Astrocyte (in vitro differentiated cells and primary cell): ENCODE data around the gene ASB6. TPM values are rescaled to one million over a fixed set of nuclear protein-coding genes. Genes with fewer than 3 reads are reported as not detected.

Experiments
- DNase-seq: peaks from one replicate; pipeline ENCODE4 v3.0.0-alpha.2; 2010; ENCODE audit warnings: low read depth
- FAIRE-seq: peaks from 2 replicates; lab custom pipeline; 2011; peaks lifted over from hg19 to GRCh38; lab: Jason Lieb, UNC
- H2AFZ ChIP-seq: 2 replicates; pipeline ENCODE4 v1.6.0; 2012; ENCODE audit warnings: low read depth, low read length, inconsistent platforms
- H3K27ac ChIP-seq: 2 replicates; pipeline ENCODE4 v1.5.1; 2011; ENCODE audit warnings: low read depth, low read length, inconsistent platforms
- H3K27me3 ChIP-seq: 2 replicates; pipeline ENCODE4 v1.6.0; 2011; ENCODE audit warnings: low read length, inconsistent platforms; ENCODE audit not compliant: insufficient read depth
- H3K36me3 ChIP-seq: 2 replicates; pipeline ENCODE4 v1.5.1; 2011; ENCODE audit warnings: low read length, inconsistent platforms; ENCODE audit not compliant: insufficient read depth
- H3K4me1 ChIP-seq: 2 replicates; pipeline ENCODE4 v1.5.1; 2011; ENCODE audit warnings: low read length, inconsistent platforms; ENCODE audit not compliant: insufficient read depth
- H3K4me2 ChIP-seq: 2 replicates; pipeline ENCODE4 v1.6.0; 2012; ENCODE audit warnings: low read length, inconsistent platforms
- H3K4me3 ChIP-seq: 2 replicates; pipeline ENCODE4 v1.5.1; 2011; ENCODE audit warnings: low read depth, mild to moderate bottlenecking, low read length, inconsistent platforms; ENCODE audit not compliant: insufficient read depth
- H3K79me2 ChIP-seq: 2 replicates; pipeline ENCODE4 v1.6.0; 2012; ENCODE audit warnings: mild to moderate bottlenecking, low read length, inconsistent platforms; ENCODE audit not compliant: insufficient read depth
- H3K9ac ChIP-seq: 2 replicates; pipeline ENCODE4 v1.6.0; 2012; ENCODE audit warnings: mild to moderate bottlenecking, low read length, inconsistent platforms
- H3K9me3 ChIP-seq: 2 replicates; pipeline ENCODE4 v1.5.1; 2012; ENCODE audit warnings: low read depth, mild to moderate bottlenecking, low read length, inconsistent platforms; ENCODE audit not compliant: insufficient read depth
- H4K20me1 ChIP-seq: 2 replicates; pipeline ENCODE4 v1.6.0; 2012; ENCODE audit warnings: low read length, inconsistent platforms; ENCODE audit not compliant: insufficient read depth
- H3K27ac Mint-ChIP-seq: one replicate; pipeline ENCODE4 v1.8.0; 2021; ENCODE audit warnings: mild to moderate bottlenecking, mixed read lengths; ENCODE audit not compliant: unreplicated experiment
- H3K27me3 Mint-ChIP-seq: one replicate; pipeline ENCODE4 v1.8.0; 2021; ENCODE audit warnings: low read depth, mixed read lengths; ENCODE audit not compliant: unreplicated experiment
- H3K36me3 Mint-ChIP-seq: one replicate; pipeline ENCODE4 v1.8.0; 2021; ENCODE audit warnings: low read depth, mixed read lengths; ENCODE audit not compliant: unreplicated experiment
- H3K4me1 Mint-ChIP-seq: one replicate; pipeline ENCODE4 v1.8.0; 2021; ENCODE audit warnings: low read depth, mixed read lengths; ENCODE audit not compliant: unreplicated experiment
- H3K4me3 Mint-ChIP-seq: one replicate; pipeline ENCODE4 v1.8.0; 2021; ENCODE audit warnings: mild to moderate bottlenecking, moderate library complexity, mixed read lengths; ENCODE audit not compliant: unreplicated experiment
- H3K9me3 Mint-ChIP-seq: one replicate; pipeline ENCODE4 v1.8.0; 2021; ENCODE audit warnings: mild to moderate bottlenecking, mixed read lengths; ENCODE audit not compliant: unreplicated experiment
- CTCF ChIP-seq: IDR thresholded peaks from 2 replicates; pipeline ENCODE4 v1.5.1; 2011; ENCODE audit warnings: low read depth, mild to moderate bottlenecking, inconsistent platforms, low read length, moderate library complexity; ENCODE audit not compliant: insufficient read depth
- EZH2 ChIP-seq: IDR thresholded peaks from 2 replicates; pipeline ENCODE4 v1.6.1; 2012; ENCODE audit warnings: mild to moderate bottlenecking, low read length, inconsistent platforms; ENCODE audit not compliant: insufficient read depth
- total RNA-seq: library from RNA; stranded (reverse); gene quantifications from 2 replicates; pipeline ENCODE4 v1.2.1, GENCODE V29; 2021

The ASB6 gene
- total RNA-seq, 1 donor from 2014 or later = 24.3 TPM

- no peak for TF ChIP-seq EZH2
- Histone ChIP-seq H3K4me1 (peaks cover 8% of the 10 kb centered on the region), H3K4me2 (no peak overlapping the region), H3K4me3 (no peak overlapping the region), H3K9ac (no peak overlapping the region), H3K27ac (no peak overlapping the region), H2AFZ (no peak overlapping the region), H3K27me3 (no peaks in the 10 kb centered on the region), H3K79me2 (no peaks in the 10 kb centered on the region), H3K36me3 (no peaks in the 10 kb centered on the region), H3K9me3 (no peaks in the 10 kb centered on the region), H4K20me1 (no peaks in the 10 kb centered on the region)
- Mint-ChIP-seq H3K4me1 (peaks cover 9% of the 10 kb centered on the region), H3K27me3 (peaks cover 27% of the 10 kb centered on the region), H3K4me3 (peak overlapping the region; percentile 12), H3K27ac (no peak overlapping the region), H3K36me3 (no peaks in the 10 kb centered on the region), H3K9me3 (no peaks in the 10 kb centered on the region)
- no peak for FAIRE-seq
- no peak for DNase-seq
These were observed 50.0 kb downstream of the ASB6 start for GRCh38 chr9:129591916-129592315.

GRCh38 chr9:129590466-129590865 lies 51.5 kb downstream of the ASB6 start:
- H3K4me3 ChIP-seq = no peak overlapping the region
- no peaks in the 10 kb centered on the region for H3K9me3 ChIP-seq
- no peak overlapping the region for H3K27ac Mint-ChIP-seq
- no peak overlapping the region for H3K27ac ChIP-seq
- TF ChIP-seq EZH2 (no peak), CTCF (no peak)
- no peaks in the 10 kb centered on the region for H3K79me2 ChIP-seq
- H2AFZ ChIP-seq = no peak overlapping the region
- no peaks in the 10 kb centered on the region for H3K36me3 ChIP-seq
- DNase-seq (no peak), FAIRE-seq (no peak)
- no peaks in the 10 kb centered on the region for H3K27me3 ChIP-seq
- no peaks in the 10 kb centered on the region for H3K4me1 ChIP-seq
- H3K27me3 Mint-ChIP-seq = peaks cover 27% of the 10 kb centered on the region
- no peaks in the 10 kb centered on the region for H4K20me1 ChIP-seq
- H3K4me2 ChIP-seq = no peak overlapping the region
- peak overlapping the region; percentile 28 for H3K4me3 Mint-ChIP-seq
- H3K9ac ChIP-seq = no peak overlapping the region
- no peaks in the 10 kb centered on the region for H3K36me3 Mint-ChIP-seq
- H3K4me1 Mint-ChIP-seq = peaks cover 6% of the 10 kb centered on the region
- no peaks in the 10 kb centered on the region for H3K9me3 Mint-ChIP-seq

- TF ChIP-seq CTCF = no peak
- no peak for TF ChIP-seq EZH2
- peaks cover 18% of the 10 kb centered on the region for H3K27me3 Mint-ChIP-seq
- H3K27ac ChIP-seq = no peak overlapping the region
- H3K9me3 ChIP-seq = no peaks in the 10 kb centered on the region
- no peak overlapping the region for H2AFZ ChIP-seq
- H3K4me1 Mint-ChIP-seq = peaks cover 5% of the 10 kb centered on the region
- no peak for FAIRE-seq
- no peak overlapping the region for H3K4me3 ChIP-seq
- H3K79me2 ChIP-seq = no peaks in the 10 kb centered on the region
- H3K9me3 Mint-ChIP-seq = no peaks in the 10 kb centered on the region
- no peaks in the 10 kb centered on the region for H3K36me3 Mint-ChIP-seq
- DNase-seq = no peak
- H3K4me1 ChIP-seq = no peaks in the 10 kb centered on the region
- no peak overlapping the region for H3K4me3 Mint-ChIP-seq
- H3K4me2 ChIP-seq = no peak overlapping the region
- no peaks in the 10 kb centered on the region for H3K27me3 ChIP-seq
- H4K20me1 ChIP-seq = no peaks in the 10 kb centered on the region
- no peaks in the 10 kb centered on the region for H3K36me3 ChIP-seq
- no peak overlapping the region for H3K27ac Mint-ChIP-seq
- H3K9ac ChIP-seq = no peak overlapping the region
These were observed 54.3 kb downstream of the ASB6 start for GRCh38 chr9:129587487-129588262.
